ENCODE results near the gene CREB3L1.
A peak's percentile ranks its signal among the peaks of the same experiment; 100 is the strongest.

CREB3L1 gene

DNA sequence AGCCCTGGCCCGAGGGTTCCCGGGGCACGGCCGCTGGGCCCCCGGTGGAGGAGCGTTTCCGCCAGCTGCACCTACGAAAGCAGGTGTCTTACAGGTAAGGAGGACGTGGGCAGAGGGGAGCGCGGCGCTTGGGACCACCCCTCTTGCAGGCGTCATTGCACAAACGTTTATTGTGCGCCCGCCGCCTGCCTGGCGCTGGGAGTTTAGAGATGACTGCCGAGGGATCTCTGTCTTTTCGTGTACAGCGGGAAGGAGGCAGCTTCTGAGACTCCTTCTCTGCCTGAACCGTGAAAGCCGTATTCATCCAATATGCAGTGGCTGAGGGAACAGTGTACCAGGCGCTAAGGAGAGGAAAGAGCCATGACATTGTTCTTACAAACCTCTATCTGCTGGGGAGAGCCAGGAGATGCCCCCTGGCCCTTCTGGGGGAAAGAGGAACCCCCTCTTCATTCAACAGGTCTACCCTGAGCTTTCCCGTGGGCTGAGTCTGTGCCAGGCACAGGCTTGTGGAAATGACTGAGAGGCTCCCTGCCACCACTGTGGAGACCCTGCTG, 56.0 kb downstream of the CREB3L1 start:
- H3K4me3 ChIP-seq (ENCODE audit: low read length, poor library complexity, severe bottlenecking) = peak overlapping the region; percentile 68
- peak overlapping the region; percentile 92 for H3K4me2 ChIP-seq (ENCODE audit: low read depth, low read length, poor library complexity, severe bottlenecking)

GRCh38 chr11:46334211-46334610, 56.7 kb downstream of the CREB3L1 start:
- Histone ChIP-seq H3K36me3 (ENCODE audit: insufficient read depth, low read length) (no peaks in the 10 kb centered on the region), H3K4me3 (ENCODE audit: low read length, poor library complexity, severe bottlenecking) (no peak overlapping the region), H3K9me2 (replicated peaks; ENCODE audit: low read depth, low read length) (no peaks in the 10 kb centered on the region), H3K27me3 (ENCODE audit: insufficient read depth, low read length, poor library complexity, severe bottlenecking) (peaks cover 14% of the 10 kb centered on the region), H4K20me1 (ENCODE audit: insufficient read depth, low read length, poor library complexity, severe bottlenecking) (no peaks in the 10 kb centered on the region), H2AFZ (ENCODE audit: low read length) (no peak overlapping the region), H3K4me2 (ENCODE audit: low read depth, low read length, poor library complexity, severe bottlenecking) (peak overlapping the region; percentile 92), H3K4me1 (ENCODE audit: insufficient read depth, low read length, poor library complexity, severe bottlenecking) (peaks cover 48% of the 10 kb centered on the region), H3F3A (ENCODE audit: low read depth) (peaks cover 8% of the 10 kb centered on the region), H3K79me2 (ENCODE audit: insufficient read depth, low read length) (no peaks in the 10 kb centered on the region), H3K9ac (ENCODE audit: low read depth, low read length, poor library complexity, severe bottlenecking) (no peak overlapping the region), H3K9me3 (ENCODE audit: insufficient read depth, low read depth, low read length) (no peaks in the 10 kb centered on the region)
- TF ChIP-seq, protein P1, sequence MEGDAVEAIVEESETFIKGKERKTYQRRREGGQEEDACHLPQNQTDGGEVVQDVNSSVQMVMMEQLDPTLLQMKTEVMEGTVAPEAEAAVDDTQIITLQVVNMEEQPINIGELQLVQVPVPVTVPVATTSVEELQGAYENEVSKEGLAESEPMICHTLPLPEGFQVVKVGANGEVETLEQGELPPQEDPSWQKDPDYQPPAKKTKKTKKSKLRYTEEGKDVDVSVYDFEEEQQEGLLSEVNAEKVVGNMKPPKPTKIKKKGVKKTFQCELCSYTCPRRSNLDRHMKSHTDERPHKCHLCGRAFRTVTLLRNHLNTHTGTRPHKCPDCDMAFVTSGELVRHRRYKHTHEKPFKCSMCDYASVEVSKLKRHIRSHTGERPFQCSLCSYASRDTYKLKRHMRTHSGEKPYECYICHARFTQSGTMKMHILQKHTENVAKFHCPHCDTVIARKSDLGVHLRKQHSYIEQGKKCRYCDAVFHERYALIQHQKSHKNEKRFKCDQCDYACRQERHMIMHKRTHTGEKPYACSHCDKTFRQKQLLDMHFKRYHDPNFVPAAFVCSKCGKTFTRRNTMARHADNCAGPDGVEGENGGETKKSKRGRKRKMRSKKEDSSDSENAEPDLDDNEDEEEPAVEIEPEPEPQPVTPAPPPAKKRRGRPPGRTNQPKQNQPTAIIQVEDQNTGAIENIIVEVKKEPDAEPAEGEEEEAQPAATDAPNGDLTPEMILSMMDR (conservative IDR thresholded peaks at IDR 0.05; ENCODE audit: low read length) = no peak
- TF ChIP-seq EZH2phosphoT487 (IDR thresholded peaks at IDR 0.05; ENCODE audit: borderline replicate concordance) = no peak

More for the DNA sequence above, 56.0 kb downstream of the CREB3L1 start:
- TF ChIP-seq, protein P1 (conservative IDR thresholded peaks at IDR 0.05; ENCODE audit: low read length) = no peak
- TF ChIP-seq EZH2phosphoT487 (IDR thresholded peaks at IDR 0.05; ENCODE audit: borderline replicate concordance) = no peak
- Histone ChIP-seq H3K79me2 (ENCODE audit: insufficient read depth, low read length) (no peaks in the 10 kb centered on the region), H3K27me3 (ENCODE audit: insufficient read depth, low read length, poor library complexity, severe bottlenecking) (peaks cover 14% of the 10 kb centered on the region), H3K9me3 (ENCODE audit: insufficient read depth, low read depth, low read length) (no peaks in the 10 kb centered on the region), H3K4me1 (ENCODE audit: insufficient read depth, low read length, poor library complexity, severe bottlenecking) (peaks cover 41% of the 10 kb centered on the region), H4K20me1 (ENCODE audit: insufficient read depth, low read length, poor library complexity, severe bottlenecking) (no peaks in the 10 kb centered on the region), H3K36me3 (ENCODE audit: insufficient read depth, low read length) (no peaks in the 10 kb centered on the region), H3F3A (ENCODE audit: low read depth) (peaks cover 8% of the 10 kb centered on the region), H3K9me2 (replicated peaks; ENCODE audit: low read depth, low read length) (no peaks in the 10 kb centered on the region), H2AFZ (ENCODE audit: low read length) (no peak overlapping the region), H3K9ac (ENCODE audit: low read depth, low read length, poor library complexity, severe bottlenecking) (no peak overlapping the region)

DNA sequence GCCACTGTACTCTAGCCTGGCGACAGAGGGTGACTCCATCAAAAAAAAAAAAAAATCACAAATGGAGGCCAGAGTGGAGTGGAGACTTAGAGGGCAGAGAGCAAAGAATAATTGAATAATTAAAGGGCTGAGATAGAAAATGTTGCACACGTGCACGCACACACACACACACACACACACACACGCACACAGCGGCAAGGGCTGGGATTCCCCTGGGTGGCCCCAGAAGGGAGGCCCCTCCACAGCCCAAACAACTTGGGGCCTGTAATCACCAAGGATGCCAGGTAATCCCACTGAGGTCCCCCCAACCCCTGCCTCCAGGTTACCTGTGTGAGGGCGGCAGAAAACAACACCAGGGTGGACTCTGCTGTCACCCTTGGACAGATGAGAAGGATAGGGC, 57.8 kb downstream of the CREB3L1 start:
- H3K4me2 ChIP-seq (ENCODE audit: low read depth, low read length, poor library complexity, severe bottlenecking) = no peak overlapping the region
- H2AFZ ChIP-seq (ENCODE audit: low read length) = no peak overlapping the region
- H4K20me1 ChIP-seq (ENCODE audit: insufficient read depth, low read length, poor library complexity, severe bottlenecking) = no peaks in the 10 kb centered on the region
- peaks cover 5% of the 10 kb centered on the region for H3F3A ChIP-seq (ENCODE audit: low read depth)
- H3K9ac ChIP-seq (ENCODE audit: low read depth, low read length, poor library complexity, severe bottlenecking) = no peak overlapping the region
- no peaks in the 10 kb centered on the region for H3K79me2 ChIP-seq (ENCODE audit: insufficient read depth, low read length)
- H3K9me3 ChIP-seq (ENCODE audit: insufficient read depth, low read depth, low read length) = no peaks in the 10 kb centered on the region
- no peaks in the 10 kb centered on the region for H3K36me3 ChIP-seq (ENCODE audit: insufficient read depth, low read length)
- H3K4me3 ChIP-seq (ENCODE audit: low read length, poor library complexity, severe bottlenecking) = no peak overlapping the region
- peaks cover 48% of the 10 kb centered on the region for H3K4me1 ChIP-seq (ENCODE audit: insufficient read depth, low read length, poor library complexity, severe bottlenecking)
- TF ChIP-seq, protein P1 (conservative IDR thresholded peaks at IDR 0.05; ENCODE audit: low read length) = no peak
- TF ChIP-seq EZH2phosphoT487 (IDR thresholded peaks at IDR 0.05; ENCODE audit: borderline replicate concordance) = no peak
- H3K9me2 ChIP-seq (replicated peaks; ENCODE audit: low read depth, low read length) = no peaks in the 10 kb centered on the region
- peaks cover 14% of the 10 kb centered on the region for H3K27me3 ChIP-seq (ENCODE audit: insufficient read depth, low read length, poor library complexity, severe bottlenecking)

Data from Loucy (cell line).